T1000 (cell line): ENCODE measurements around the gene ITPR3.
"Not testable (repeated sequence)": the region's sequence is repeated elsewhere in the genome, so short reads cannot be mapped to it uniquely, and the experiment has no call there.

ENCODE experiments used
- DNase-seq: peaks from one replicate; lab custom pipeline; 2025; ENCODE audit warnings: mixed read lengths; lab: John Stamatoyannopoulos, UW

The ITPR3 gene

GRCh38 chr6:33591424-33592032 is 29.6 kb upstream of the ITPR3 start:
- no peak for DNase-seq

- no peak for DNase-seq
These were observed 28.9 kb upstream of the ITPR3 start for GRCh38 chr6:33592280-33592594.

- no peak for DNase-seq
These were observed 28.3 kb upstream of the ITPR3 start for GRCh38 chr6:33592595-33593413.

DNA sequence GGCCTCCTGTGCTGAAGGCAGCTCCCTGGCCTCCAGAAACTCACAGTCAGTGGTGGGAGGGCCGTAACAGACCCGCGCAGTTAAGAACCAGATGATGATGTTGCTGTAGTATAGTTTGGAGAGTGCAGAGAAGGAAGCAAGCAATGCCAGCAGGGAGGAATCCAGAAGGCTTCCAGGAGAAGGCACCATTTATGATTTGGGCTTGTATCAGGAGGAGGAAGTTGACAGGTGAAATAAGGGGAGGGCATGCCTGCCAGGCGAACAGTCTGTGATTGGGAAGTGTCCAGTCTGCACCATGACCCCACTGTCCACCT is 27.8 kb upstream of the ITPR3 start:
- DNase-seq = no peak

DNA sequence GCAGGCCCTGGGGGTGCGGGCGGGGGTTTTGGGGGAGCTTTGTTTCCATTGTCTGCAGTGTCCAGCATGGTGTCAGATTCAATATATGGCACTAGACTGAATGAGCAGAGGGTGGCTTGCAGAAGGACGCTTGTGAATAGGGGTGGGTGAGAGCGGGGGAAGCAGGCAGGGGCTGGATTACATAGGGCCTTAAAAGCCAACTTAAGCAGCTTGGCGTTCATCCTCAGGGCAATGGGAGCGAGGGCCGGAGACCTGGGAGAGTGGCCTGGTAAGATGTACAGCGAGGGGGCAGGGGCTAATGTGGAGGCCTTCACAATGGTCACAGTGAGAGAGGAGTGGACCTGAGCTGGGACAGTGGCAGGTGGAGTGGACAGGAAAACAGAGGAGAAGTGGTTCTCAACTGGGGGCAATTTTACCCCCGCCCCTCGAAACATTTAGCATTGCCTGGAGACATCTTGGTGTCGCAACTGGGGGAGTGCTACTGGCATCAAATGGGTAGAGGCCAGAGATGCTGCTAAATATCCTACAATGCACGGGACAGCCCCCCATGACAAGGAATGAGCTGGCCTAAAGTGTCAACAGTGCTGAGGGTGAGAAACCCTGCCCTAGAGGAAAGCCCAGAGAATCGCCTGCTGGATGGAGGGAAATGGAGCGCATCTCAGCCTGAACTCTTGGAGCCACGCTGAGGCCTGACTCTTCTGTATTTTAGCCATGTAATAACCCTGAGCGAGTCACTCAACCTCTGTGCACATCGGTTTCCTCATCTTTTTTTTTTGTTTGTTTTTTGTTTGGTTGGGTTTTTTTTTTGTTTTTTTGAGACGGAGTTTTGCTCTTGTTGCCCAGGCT is 25.9 kb upstream of the ITPR3 start:
- no peak for DNase-seq

DNA sequence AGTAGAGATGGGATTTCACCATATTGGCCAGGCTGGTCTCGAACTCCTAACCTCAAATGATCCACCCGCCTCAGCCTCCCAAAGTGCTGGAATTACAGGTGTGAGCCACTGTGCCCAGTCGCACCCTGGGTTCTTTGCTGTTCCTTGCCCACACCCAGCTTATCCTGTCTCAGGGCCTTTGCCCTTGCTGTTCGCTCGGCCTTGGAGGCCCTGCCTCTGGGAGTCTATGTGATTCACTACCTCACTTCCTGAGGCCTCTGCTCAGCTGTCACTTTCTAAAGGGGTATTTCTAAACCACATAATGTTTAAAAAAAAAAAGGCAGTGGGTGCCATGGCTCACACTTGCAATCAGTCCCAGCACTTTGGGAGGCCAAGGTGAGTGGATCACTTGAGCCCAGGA is 24.2 kb upstream of the ITPR3 start:
- DNase-seq = not testable (repeated sequence)

DNA sequence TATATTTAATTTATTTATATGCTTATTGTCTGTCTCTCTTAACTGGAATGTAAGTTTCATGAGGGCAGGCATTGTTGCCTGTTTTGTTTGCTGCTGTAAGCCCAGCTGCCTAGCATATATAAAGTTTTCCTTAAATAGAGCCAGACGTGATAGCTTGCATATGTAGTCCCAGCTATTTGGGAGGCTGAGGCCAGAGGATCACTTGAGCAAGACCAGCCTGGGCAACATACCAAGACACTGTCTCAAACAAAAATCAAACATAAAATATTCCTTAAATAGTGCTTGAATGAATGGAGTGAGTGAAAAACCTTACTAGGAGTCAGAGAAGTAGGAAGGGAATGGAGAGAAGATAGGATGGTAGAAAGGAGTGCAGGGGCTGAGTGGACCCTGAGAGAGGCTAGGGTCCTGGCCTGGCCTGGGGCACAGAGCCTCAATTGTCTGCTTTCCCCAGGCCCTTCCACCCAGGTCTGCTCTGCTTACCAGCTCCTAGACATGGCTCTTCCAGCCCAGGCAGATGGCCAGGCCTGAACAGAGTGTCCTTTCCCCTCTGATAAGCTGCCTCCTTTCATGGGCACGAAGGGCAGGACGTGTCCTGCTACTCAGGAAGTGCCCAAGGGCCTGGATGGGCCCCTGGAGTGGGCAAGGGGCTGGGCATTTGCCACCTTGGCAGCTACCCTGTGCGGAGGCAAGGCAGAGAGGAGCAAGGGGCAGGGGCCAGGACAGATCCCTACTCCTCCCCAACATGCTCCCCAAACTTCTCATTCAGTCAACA is 23.4 kb upstream of the ITPR3 start:
- no peak for DNase-seq

GRCh38 chr6:33599413-33599938 is 21.6 kb upstream of the ITPR3 start:
- peak; percentile 68 for DNase-seq

- DNase-seq = no peak
These were observed 20.4 kb upstream of the ITPR3 start for GRCh38 chr6:33600761-33601160.

GRCh38 chr6:33602180-33602579 is 18.9 kb upstream of the ITPR3 start:
- DNase-seq = no peak

GRCh38 chr6:33604941-33605854 is 15.9 kb upstream of the ITPR3 start:
- DNase-seq = peak; percentile 9

GRCh38 chr6:33606642-33607041 is 14.5 kb upstream of the ITPR3 start:
- DNase-seq = no peak

DNA sequence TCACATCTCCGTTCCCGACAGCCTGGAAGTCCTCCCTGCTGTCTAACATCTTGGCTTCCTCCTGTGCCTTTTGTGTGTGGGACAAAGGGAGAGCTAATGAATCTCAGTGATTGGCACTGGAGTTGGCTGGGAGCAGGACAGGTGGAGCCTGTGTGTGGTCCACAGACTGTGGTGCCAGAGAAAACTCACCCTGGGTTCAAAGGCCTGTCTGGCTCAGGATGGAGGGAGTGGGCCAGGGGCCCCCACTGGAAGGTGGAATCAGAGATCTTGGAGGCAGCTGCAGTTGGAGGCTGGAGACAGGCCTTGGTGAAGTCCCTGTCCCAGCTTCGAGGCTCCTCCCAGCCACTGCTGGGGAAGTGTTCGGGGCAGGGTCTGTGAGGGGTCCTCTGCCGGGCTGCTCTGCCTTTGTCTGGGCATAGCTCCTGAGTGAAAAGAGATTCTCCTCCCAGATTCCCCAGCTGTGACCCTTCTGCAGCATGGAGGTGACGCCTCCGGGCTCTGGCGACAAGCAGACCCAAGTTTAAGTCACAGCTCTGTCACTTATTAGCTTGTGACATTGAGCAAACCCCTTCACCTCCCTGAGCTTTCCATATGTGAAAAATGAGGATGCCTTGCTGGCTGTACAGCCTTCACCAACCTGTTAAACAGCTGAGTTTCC is 13.9 kb upstream of the ITPR3 start:
- no peak for DNase-seq

- no peak for DNase-seq
These were observed 13.3 kb upstream of the ITPR3 start for GRCh38 chr6:33607784-33608161.

GRCh38 chr6:33609019-33609418 is 12.1 kb upstream of the ITPR3 start:
- no peak for DNase-seq

GRCh38 chr6:33609528-33609927 is 11.6 kb upstream of the ITPR3 start:
- peak; percentile 30 for DNase-seq

- no peak for DNase-seq
These were observed 11.1 kb upstream of the ITPR3 start for GRCh38 chr6:33610067-33610466.

GRCh38 chr6:33610779-33611732 is 10.1 kb upstream of the ITPR3 start:
- DNase-seq = no peak

DNA sequence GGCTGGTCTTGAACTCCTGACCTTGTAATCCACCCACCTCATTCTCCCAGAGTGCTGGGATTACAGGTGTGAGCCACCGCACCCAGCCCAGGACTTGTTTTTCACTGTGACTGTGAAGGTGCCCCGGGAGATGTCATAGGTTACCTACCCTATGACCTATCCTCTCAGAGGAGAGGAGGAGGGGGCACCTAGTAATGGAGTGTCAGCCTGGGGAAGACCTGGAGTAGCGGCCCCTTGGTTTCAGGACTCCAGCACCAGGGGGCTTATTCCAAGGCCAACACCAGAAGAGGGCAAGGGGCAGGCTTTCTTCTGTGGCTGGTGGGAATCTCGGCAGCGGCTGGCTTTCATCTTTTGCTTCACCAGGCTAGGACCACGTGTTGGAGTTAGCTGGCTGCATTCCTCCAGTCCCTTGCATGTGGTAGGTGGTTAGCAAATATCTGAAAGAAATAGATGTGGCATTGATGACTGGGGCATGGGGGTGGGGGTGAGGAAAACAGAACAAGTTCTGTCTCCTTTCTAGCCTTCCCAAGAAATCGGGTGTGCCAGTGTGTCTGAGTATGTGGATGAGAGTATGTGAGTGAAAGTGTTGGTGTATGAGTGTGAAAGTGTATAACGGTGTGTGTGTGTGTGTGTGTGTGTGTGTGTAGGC is 7.9 kb upstream of the ITPR3 start:
- DNase-seq = no peak
